Fibroblast of lung (primary cell): ENCODE data around the gene C14orf119. TPM values are rescaled to one million over a fixed set of nuclear protein-coding genes. Genes with fewer than 3 reads are reported as not detected.
"Not testable (repeated sequence)": the region's sequence is repeated elsewhere in the genome, so short reads cannot be mapped to it uniquely, and the experiment has no call there.

Experiments
- DNase-seq, 2 donors: peaks; one replicate each; pipeline versions ENCODE4 v3.0.0 to v3.0.0-alpha.2; 2010; ENCODE audit warnings: low read depth in 2 of 2
- H2AFZ ChIP-seq: 2 replicates; pipeline ENCODE4 v1.5.1; 2012; ENCODE audit warnings: low read length, control low read depth, inconsistent platforms
- H3K27ac ChIP-seq: 2 replicates; pipeline ENCODE4 v1.5.1; 2011; ENCODE audit warnings: low read length, control low read depth; ENCODE audit not compliant: insufficient read depth
- H3K27me3 ChIP-seq: 2 replicates; pipeline ENCODE4 v1.5.1; 2011; ENCODE audit warnings: mild to moderate bottlenecking, low read length; ENCODE audit not compliant: control insufficient read depth, insufficient read depth
- H3K36me3 ChIP-seq: 2 replicates; pipeline ENCODE4 v1.5.1; 2011; ENCODE audit warnings: low read length; ENCODE audit not compliant: control insufficient read depth, insufficient read depth
- H3K4me1 ChIP-seq: 2 replicates; pipeline ENCODE4 v1.5.1; 2011; ENCODE audit warnings: low read length; ENCODE audit not compliant: control insufficient read depth, insufficient read depth; ENCODE audit errors: extremely low read depth
- H3K4me2 ChIP-seq: 2 replicates; pipeline ENCODE4 v1.5.1; 2011; ENCODE audit warnings: low read length, control low read depth; ENCODE audit not compliant: insufficient read depth; ENCODE audit errors: extremely low read depth
- H3K4me3 ChIP-seq, 4 experiments: fragments of 200-600 bp in 1 of 4; sonication (generic) in 1 of 4; replicated peaks in 1 of 4; 2 replicates each; pipeline ENCODE4 v1.5.1; 2011 to 2016; ENCODE audit warnings: low read length in 4 of 4, low read depth in 3 of 4, mild to moderate bottlenecking in 3 of 4, control low read depth in 2 of 4, inconsistent platforms in 1 of 4, mixed read lengths in 1 of 4; ENCODE audit not compliant: insufficient read depth in 1 of 4; ENCODE audit errors: control extremely low read depth in 1 of 4
- H3K79me2 ChIP-seq: 2 replicates; pipeline ENCODE4 v1.5.1; 2012; ENCODE audit warnings: mild to moderate bottlenecking, low read length, inconsistent platforms; ENCODE audit not compliant: control insufficient read depth, insufficient read depth
- H3K9ac ChIP-seq: 2 replicates; pipeline ENCODE4 v1.5.1; 2011; ENCODE audit warnings: mild to moderate bottlenecking, low read length, control low read depth; ENCODE audit not compliant: insufficient read depth
- H3K9me3 ChIP-seq: 2 replicates; pipeline ENCODE4 v1.5.1; 2012; ENCODE audit warnings: low read depth, low read length; ENCODE audit not compliant: control insufficient read depth, insufficient read depth
- H4K20me1 ChIP-seq: 2 replicates; pipeline ENCODE4 v1.5.1; 2011; ENCODE audit warnings: low read length; ENCODE audit not compliant: control insufficient read depth, insufficient read depth; ENCODE audit errors: extremely low read depth
- EZH2 ChIP-seq: IDR thresholded peaks from 2 replicates; pipeline ENCODE4 v1.5.1; 2012; ENCODE audit warnings: low read length, control low read depth, mild to moderate bottlenecking; ENCODE audit errors: missing control alignments
- polyA plus RNA-seq, 2 donors: library from polyadenylated mRNA; depleted of rRNA in 1 of 2; stranded (reverse) in 1 of 2; unstranded in 1 of 2; fragments of >200 nt; gene quantifications; 2 replicates each; pipeline ENCODE4 v1.2.1, GENCODE V29; 2011 to 2012; ENCODE audit warnings: missing spikeins in 1 of 2
- total RNA-seq: library from RNA; depleted of rRNA; stranded (reverse); fragments of >200 nt; gene quantifications from 2 replicates; pipeline ENCODE4 v1.2.1, GENCODE V29; 2014
- TF ChIP-seq, protein P1 (sequence below), 2 donors: IDR thresholded peaks in 1 of 2; conservative IDR thresholded peaks in 1 of 2; 1 replicate in 1 of 2; 2 replicates in 1 of 2; pipeline ENCODE4 v1.5.1; 2011 to 2012; ENCODE audit warnings: low read length in 2 of 2, control low read depth in 1 of 2, inconsistent platforms in 1 of 2, low read depth in 1 of 2, mild to moderate bottlenecking in 1 of 2

The C14orf119 gene
- total and polyA plus RNA-seq, 2 donors (not counting 1 experiment from before 2014, with no cell fraction given): 55.0 to 115 TPM

DNA sequence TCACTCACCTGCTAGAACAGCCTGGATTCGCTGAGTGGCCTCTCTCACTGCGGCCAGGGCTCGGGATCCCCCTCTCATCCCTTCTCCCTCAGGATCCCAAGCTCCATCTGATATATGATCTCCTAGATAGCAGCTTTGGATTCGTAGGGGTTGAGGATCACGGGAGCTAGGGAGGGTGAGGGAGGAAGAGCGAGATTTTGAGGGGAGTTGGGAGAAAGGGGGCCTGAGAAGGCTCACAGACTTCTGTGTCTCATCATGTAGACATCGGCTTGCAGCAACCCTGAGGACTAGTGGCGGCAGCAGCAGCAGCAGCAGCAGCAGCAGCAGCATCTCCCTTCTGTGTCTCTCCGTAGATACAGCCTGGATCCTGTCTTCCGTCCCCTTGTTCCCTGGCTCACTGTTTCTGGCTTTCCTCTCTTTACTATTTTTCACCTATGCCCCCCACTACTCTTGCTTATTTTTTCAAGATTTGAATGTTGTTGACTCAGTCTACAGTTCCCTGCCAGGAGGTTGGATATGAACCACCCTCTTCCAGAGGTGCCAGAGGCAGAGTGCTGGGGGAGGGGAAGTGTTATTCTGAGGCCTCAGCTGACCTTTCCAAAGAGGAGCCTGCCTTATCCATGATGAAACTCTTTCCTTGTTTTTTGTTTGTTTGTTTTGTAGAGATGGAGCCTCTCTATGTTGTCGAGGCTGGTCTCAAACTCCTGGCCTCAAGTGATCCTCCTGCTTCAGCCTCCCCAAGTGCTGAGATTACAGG is 9.5 kb downstream of the C14orf119 start, which contains the start of gene CIROP:
TSS of gene CIROP (minus strand) at position 399 of the 757 bp plus-strand sequence. CDS start at position 330, 69 bp downstream.
- no peak for TF ChIP-seq EZH2
- TF ChIP-seq, protein P1, sequence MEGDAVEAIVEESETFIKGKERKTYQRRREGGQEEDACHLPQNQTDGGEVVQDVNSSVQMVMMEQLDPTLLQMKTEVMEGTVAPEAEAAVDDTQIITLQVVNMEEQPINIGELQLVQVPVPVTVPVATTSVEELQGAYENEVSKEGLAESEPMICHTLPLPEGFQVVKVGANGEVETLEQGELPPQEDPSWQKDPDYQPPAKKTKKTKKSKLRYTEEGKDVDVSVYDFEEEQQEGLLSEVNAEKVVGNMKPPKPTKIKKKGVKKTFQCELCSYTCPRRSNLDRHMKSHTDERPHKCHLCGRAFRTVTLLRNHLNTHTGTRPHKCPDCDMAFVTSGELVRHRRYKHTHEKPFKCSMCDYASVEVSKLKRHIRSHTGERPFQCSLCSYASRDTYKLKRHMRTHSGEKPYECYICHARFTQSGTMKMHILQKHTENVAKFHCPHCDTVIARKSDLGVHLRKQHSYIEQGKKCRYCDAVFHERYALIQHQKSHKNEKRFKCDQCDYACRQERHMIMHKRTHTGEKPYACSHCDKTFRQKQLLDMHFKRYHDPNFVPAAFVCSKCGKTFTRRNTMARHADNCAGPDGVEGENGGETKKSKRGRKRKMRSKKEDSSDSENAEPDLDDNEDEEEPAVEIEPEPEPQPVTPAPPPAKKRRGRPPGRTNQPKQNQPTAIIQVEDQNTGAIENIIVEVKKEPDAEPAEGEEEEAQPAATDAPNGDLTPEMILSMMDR (conservative IDR thresholded peaks at IDR 0.05 in 1 of 2, IDR thresholded peaks at IDR 0.05 in 1 of 2; ENCODE audit: low read depth in 1 of 2, low read length in 2 of 2): no peak
- H3K79me2 ChIP-seq: no peaks in the 10 kb centered on the region
- H3K27me3 ChIP-seq: no peaks in the 10 kb centered on the region
- H3K4me2 ChIP-seq: peak within 1 kb of the TSS; percentile 21
- H2AFZ ChIP-seq: peak within 1 kb of the TSS; percentile 9
- H3K9me3 ChIP-seq: no peaks in the 10 kb centered on the region
- H3K36me3 ChIP-seq: no peaks in the 10 kb centered on the region
- no peak within 1 kb of the TSS for H3K27ac ChIP-seq
- H3K4me1 ChIP-seq: no peaks in the 10 kb centered on the region
- H3K9ac ChIP-seq: no peak within 1 kb of the TSS
- peak in 1 of 2 donors; percentile 45 for DNase-seq
- H4K20me1 ChIP-seq: no peaks in the 10 kb centered on the region
- no peak within 1 kb of the TSS for H3K4me3 ChIP-seq

DNA sequence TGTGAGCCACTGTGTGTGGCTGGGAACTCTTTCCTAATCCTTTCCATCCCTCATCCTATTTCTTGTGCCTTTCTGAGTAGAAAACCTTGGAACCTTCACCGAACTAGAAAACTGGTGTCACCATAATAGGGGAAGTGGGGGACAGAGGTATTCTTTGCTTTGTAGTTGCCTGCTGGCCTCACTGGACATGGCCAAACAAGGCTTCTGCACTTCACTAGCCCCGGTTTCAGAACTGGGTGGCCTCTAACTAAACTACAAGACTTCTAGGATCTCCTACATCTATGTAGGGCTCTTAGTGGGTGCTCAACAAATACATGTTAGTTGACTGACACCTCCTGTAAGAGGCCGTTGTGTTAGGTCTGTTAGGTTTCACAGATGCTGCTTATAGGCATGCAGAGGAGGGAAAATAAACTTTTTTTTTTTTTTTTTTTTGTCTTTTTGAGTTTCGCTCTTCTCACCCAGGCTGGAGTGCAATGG is 10.1 kb downstream of the C14orf119 start:
- H4K20me1 ChIP-seq: no peaks in the 10 kb centered on the region
- DNase-seq: no peak
- TF ChIP-seq, protein P1 (conservative IDR thresholded peaks at IDR 0.05 in 1 of 2, IDR thresholded peaks at IDR 0.05 in 1 of 2; ENCODE audit: low read depth in 1 of 2, low read length in 2 of 2): no peak
- no peak for TF ChIP-seq EZH2
- no peak overlapping the region for H2AFZ ChIP-seq
- no peak overlapping the region for H3K4me2 ChIP-seq
- H3K27me3 ChIP-seq: no peaks in the 10 kb centered on the region
- no peaks in the 10 kb centered on the region for H3K4me1 ChIP-seq
- no peak overlapping the region for H3K4me3 ChIP-seq
- H3K9me3 ChIP-seq: no peaks in the 10 kb centered on the region
- H3K27ac ChIP-seq: no peak overlapping the region
- no peaks in the 10 kb centered on the region for H3K79me2 ChIP-seq
- H3K36me3 ChIP-seq: no peaks in the 10 kb centered on the region
- no peak overlapping the region for H3K9ac ChIP-seq

DNA sequence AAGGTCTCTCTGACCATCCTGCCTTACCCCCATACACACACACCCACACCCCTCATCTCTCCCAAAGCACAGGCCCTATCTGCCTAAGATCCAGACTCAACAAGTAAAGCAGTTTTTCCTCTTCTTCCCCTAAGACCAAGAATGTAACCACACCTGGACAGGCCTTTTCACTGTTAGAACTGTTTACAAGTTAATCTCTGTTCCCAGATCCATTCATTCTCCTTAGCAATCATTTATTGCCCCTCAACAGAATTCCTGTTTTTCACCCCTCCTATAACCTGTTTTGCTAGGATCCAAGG is 11.4 kb downstream of the C14orf119 start:
- H3K9me3 ChIP-seq: no peaks in the 10 kb centered on the region
- no peak for TF ChIP-seq EZH2
- TF ChIP-seq, protein P1 (conservative IDR thresholded peaks at IDR 0.05 in 1 of 2, IDR thresholded peaks at IDR 0.05 in 1 of 2; ENCODE audit: low read depth in 1 of 2, low read length in 2 of 2): no peak
- H3K9ac ChIP-seq: no peak overlapping the region
- no peak overlapping the region for H2AFZ ChIP-seq
- H3K4me2 ChIP-seq: no peak overlapping the region
- H4K20me1 ChIP-seq: no peaks in the 10 kb centered on the region
- H3K27ac ChIP-seq: no peak overlapping the region
- DNase-seq: no peak
- H3K4me3 ChIP-seq: no peak overlapping the region
- no peaks in the 10 kb centered on the region for H3K27me3 ChIP-seq
- H3K4me1 ChIP-seq: no peaks in the 10 kb centered on the region
- no peaks in the 10 kb centered on the region for H3K79me2 ChIP-seq
- H3K36me3 ChIP-seq: no peaks in the 10 kb centered on the region

DNA sequence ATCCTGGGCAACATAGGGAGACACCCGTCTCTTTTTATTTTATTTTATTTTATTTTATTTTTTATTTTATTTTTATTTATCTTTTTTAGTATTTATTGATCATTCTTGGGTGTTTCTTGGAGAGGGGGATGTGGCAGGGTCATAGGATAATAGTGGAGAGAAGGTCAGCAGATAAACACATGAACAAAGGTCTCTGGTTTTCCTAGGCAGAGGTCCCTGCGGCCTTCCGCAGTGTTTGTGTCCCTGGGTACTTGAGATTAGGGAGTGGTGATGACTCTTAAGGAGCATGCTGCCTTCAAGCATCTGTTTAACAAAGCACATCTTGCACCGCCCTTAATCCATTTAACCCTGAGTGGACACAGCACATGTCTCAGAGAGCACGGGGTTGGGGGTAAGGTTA is 12.3 kb downstream of the C14orf119 start:
- not testable (repeated sequence) for H3K36me3 ChIP-seq, H3K4me1 ChIP-seq, H3K9me3 ChIP-seq, H4K20me1 ChIP-seq, H3K4me3 ChIP-seq, H3K4me2 ChIP-seq, H2AFZ ChIP-seq, H3K27ac ChIP-seq, H3K27me3 ChIP-seq, H3K79me2 ChIP-seq, DNase-seq, H3K9ac ChIP-seq
